OCI-LY7 (cell line): ENCODE results near the gene RUNDC3A.

Experiments used
- CTCF ChIP-seq: fragments of 200-600 bp; sonication (generic); conservative IDR thresholded peaks from 2 replicates; pipeline ENCODE4 v1.5.1; 2014; ENCODE audit warnings: mild to moderate bottlenecking, antibody characterized with exemption, low read length, moderate library complexity, mixed read lengths
- EZH2phosphoT487 ChIP-seq: fragments of 200-600 bp; sonication (generic); IDR thresholded peaks from 2 replicates; pipeline ENCODE4 v1.6.1; 2018; ENCODE audit warnings: low read depth, borderline replicate concordance, mild to moderate bottlenecking, mixed run types, antibody characterized with exemption, low read length, moderate library complexity, mixed read lengths

GRCh38 chr17:44355642-44356099 lies 47.3 kb downstream of the RUNDC3A start:
- TF ChIP-seq CTCF (no peak), EZH2phosphoT487 (no peak)
